Adrenal gland (tissue), 12 donors: ENCODE measurements around the gene CCNO. TPM values are rescaled to one million over a fixed set of nuclear protein-coding genes. Genes with fewer than 3 reads are reported as not detected.

Experiments used
- DNase-seq, 7 donors: peaks; one replicate each; pipeline ENCODE4 v3.0.0-alpha.2; 2019 to 2020
- H3K27ac ChIP-seq, 5 donors: fragments of 200-600 bp; sonication (generic) in 4 of 5; 1 replicate in 3 of 5; 2 replicates in 2 of 5; pipeline versions ENCODE4 v1.5.1 to v1.8.0; 2016 to 2020; ENCODE audit warnings: mild to moderate bottlenecking in 1 of 5
- H3K27me3 ChIP-seq: fragments of 200-600 bp; 2 replicates; pipeline ENCODE4 v1.8.0; 2021
- H3K36me3 ChIP-seq, 2 donors: fragments of 200-600 bp; replicated peaks in 1 of 2; 1 replicate in 1 of 2; 2 replicates in 1 of 2; pipeline versions ENCODE4 v1.5.1 to v1.8.0; 2018 to 2022
- H3K4me1 ChIP-seq, 2 donors: fragments of 200-600 bp; replicated peaks in 1 of 2; 1 replicate in 1 of 2; 2 replicates in 1 of 2; pipeline versions ENCODE4 v1.5.1 to v1.8.0; 2018 to 2021
- H3K4me3 ChIP-seq, 4 donors: fragments of 200-600 bp; sonication (generic) in 3 of 4; one replicate each; pipeline ENCODE4 v1.5.1; 2016 to 2018
- H3K9me3 ChIP-seq, 3 donors: fragments of 200-600 bp; sonication (generic) in 1 of 3; replicated peaks in 1 of 3; 1 replicate in 2 of 3; 2 replicates in 1 of 3; pipeline versions ENCODE4 v1.5.1 to v1.8.0; 2016 to 2021
- CTCF ChIP-seq, 6 experiments: fragments of 450-650 bp in 4 of 6; fragments of 200-600 bp in 2 of 6; sonication (generic) in 1 of 6; IDR thresholded peaks; 1 replicate in 5 of 6; 2 replicates in 1 of 6; pipeline versions ENCODE4 v1.5.1 to v1.8.0; 2016 to 2021; ENCODE audit warnings: antibody characterized with exemption in 6 of 6, mild to moderate bottlenecking in 2 of 6, moderate library complexity in 1 of 6
- POLR2A ChIP-seq, 2 donors: fragments of 450-650 bp; IDR thresholded peaks; one replicate each; pipeline ENCODE4 v1.6.1; 2017; ENCODE audit warnings: antibody characterized with exemption in 2 of 2, mild to moderate bottlenecking in 2 of 2, moderate library complexity in 1 of 2
- WGBS, 4 donors: extraction: QIAGEN DNeasy Blood & Tissue Kit in 2 of 4; methylation state at CpG; one replicate each; pipeline versions ENCODE4 v1.1.5 to v1.1.7; 2013 to 2017; 5-methylcytosine and 5-hydroxymethylcytosine counted together
- intact Hi-C, 2 donors: fragments of 100-400 bp; cut with DNase I; formaldehyde crosslinking; loops; one replicate each; pipeline versions ENCODE4 v1.14.1 to v1.15.0; 2022 to 2023
- polyA plus RNA-seq, 3 donors: library from polyadenylated mRNA; stranded (reverse); fragments of 200-250 nt in 2 of 3; fragments of 350-450 nt in 1 of 3; fragmentation: Illumina TruSeq in 1 of 3; extraction: RNeasy Lipid Tissue Mini Kit (QIAGEN cat#74804) in 1 of 3; gene quantifications; one replicate each; pipeline ENCODE4 v1.2.3, GENCODE V29; 2013 to 2014
- total RNA-seq, 9 donors: library from RNA; depleted of rRNA in 4 of 9; stranded (reverse); fragments of >200 nt in 4 of 9; fragments of 120-200 nt in 1 of 9; fragmentation: NEBNext Ultra II Directional in 1 of 9; extraction: Animal tissue kit (Norgen Biotek cat#: 25700) in 1 of 9; gene quantifications; one replicate each; pipeline versions ENCODE4 v1.1.0 to v1.2.4, GENCODE V29; 2013 to 2023
- donor health status: healthy with polysubstance abuse.
- donor health status: Bipolar disorder and iron deficiency.
- donor health status: DM: yes; HTN: yes; CAD: no.
- donor health status: DM: no; HTN: no; CAD: no.
- donor health status: DM: no; HTN: no; CAD: no.
- donor health status: DM: yes; HTN: yes; CAD: no.

The CCNO gene
- total and polyA plus RNA-seq, 12 donors = 0.06 to 1.1 (median 0.80) TPM; not detected in 3

GRCh38 chr5:55191165-55191564 lies 42.2 kb downstream of the CCNO start:
- Histone ChIP-seq H3K4me1 (no peaks in the 10 kb centered on the region), H3K27ac (no peak overlapping the region), H3K9me3 (no peaks in the 10 kb centered on the region), H3K4me3 (no peak overlapping the region), H3K36me3 (no peaks in the 10 kb centered on the region), H3K27me3 (peaks cover 30% of the 10 kb centered on the region)
- WGBS, 4 donors = 77 to 86% (median 83%) methylated on average over 2 of the region's 2 CpGs
- no peak for TF ChIP-seq POLR2A (IDR thresholded peaks at IDR 0.05)
- no peak for TF ChIP-seq CTCF (IDR thresholded peaks at IDR 0.05)
- intact Hi-C loops = no loop called here
- DNase-seq = no peak

GRCh38 chr5:55188656-55189540 lies 44.5 kb downstream of the CCNO start:
- Histone ChIP-seq H3K36me3 (no peaks in the 10 kb centered on the region), H3K4me3 (no peak overlapping the region), H3K27ac (no peak overlapping the region), H3K9me3 (no peaks in the 10 kb centered on the region), H3K4me1 (no peaks in the 10 kb centered on the region), H3K27me3 (peaks cover 26% of the 10 kb centered on the region)
- TF ChIP-seq POLR2A (IDR thresholded peaks at IDR 0.05) = no peak
- no peak for TF ChIP-seq CTCF (IDR thresholded peaks at IDR 0.05)
- DNase-seq = no peak
- intact Hi-C loops = no loop called here
- 62 to 69% (median 65%) methylated on average over 6 of the region's 6 CpGs for WGBS, 4 donors

- no peak for DNase-seq
- WGBS, 4 donors = 62 to 67% (median 64%) methylated on average over 4 of the region's 4 CpGs
- Histone ChIP-seq H3K4me1 (no peaks in the 10 kb centered on the region), H3K36me3 (no peaks in the 10 kb centered on the region), H3K9me3 (no peaks in the 10 kb centered on the region), H3K27me3 (peaks cover 30% of the 10 kb centered on the region), H3K4me3 (no peak overlapping the region), H3K27ac (no peak overlapping the region)
- TF ChIP-seq CTCF (IDR thresholded peaks at IDR 0.05) (no peak), POLR2A (IDR thresholded peaks at IDR 0.05) (no peak)
- intact Hi-C loops = no loop called here
These were observed 46.0 kb downstream of the CCNO start for GRCh38 chr5:55187370-55187769.

Other genes starting within 250 kb of the CCNO start
- gene ESM1, start 248.0 kb downstream of the CCNO start, total RNA-seq = 1 to 10 TPM in 6 of 9 donors, under 1 TPM in 3; 0.43 to 5.4 (median 1.3) TPM
- 1 to 10 TPM in 2 of 3 donors, under 1 TPM in 1; 0.44 to 3.3 (median 1.3) TPM for gene ESM1, start 248.0 kb downstream of the CCNO start, polyA plus RNA-seq
- gene GZMK, start 209.4 kb downstream of the CCNO start, total RNA-seq = 1 to 10 TPM in 3 of 9 donors, under 1 TPM in 4, not detected in 2; 0.21 to 4.7 (median 0.65) TPM
- gene GZMK, start 209.4 kb downstream of the CCNO start, polyA plus RNA-seq = 1 to 10 TPM in 2 of 3 donors, under 1 TPM in 1; 0.88 to 1.3 (median 1.0) TPM
- 1 to 10 TPM in 3 of 9 donors, under 1 TPM in 4, not detected in 2; 0.39 to 5.1 (median 0.92) TPM for gene GZMA, start 131.0 kb downstream of the CCNO start, total RNA-seq
- 1 to 10 TPM; 2.0 to 9.7 (median 4.2) TPM for gene GZMA, start 131.0 kb downstream of the CCNO start, polyA plus RNA-seq
- 10 to 100 TPM; 10.2 to 47.6 (median 16.0) TPM for gene GPX8, start 73.4 kb downstream of the CCNO start, total RNA-seq
- 10 to 100 TPM in 1 of 3 donors, 1 to 10 TPM in 2; 6.1 to 17.8 (median 7.2) TPM for gene GPX8, start 73.4 kb downstream of the CCNO start, polyA plus RNA-seq
- gene CDC20B, start 60.4 kb downstream of the CCNO start, total RNA-seq = under 1 TPM in 1 of 9 donors, not detected in 8; 0.11 TPM
- gene CDC20B, start 60.4 kb downstream of the CCNO start, polyA plus RNA-seq = not detected
- not detected for gene MCIDAS, start 6.3 kb downstream of the CCNO start, total RNA-seq
- not detected for gene MCIDAS, start 6.3 kb downstream of the CCNO start, polyA plus RNA-seq
- 10 to 100 TPM; 17.1 to 34.4 (median 25.5) TPM for gene DHX29, start 74.1 kb upstream of the CCNO start, total RNA-seq
- gene DHX29, start 74.1 kb upstream of the CCNO start, polyA plus RNA-seq = 10 to 100 TPM in 1 of 3 donors, 1 to 10 TPM in 2; 6.7 to 34.9 (median 8.8) TPM
- 10 to 100 TPM; 39.1 to 87.5 (median 65.0) TPM for gene MTREX, start 74.4 kb upstream of the CCNO start, total RNA-seq
- 10 to 100 TPM; 22.8 to 53.9 (median 27.0) TPM for gene MTREX, start 74.4 kb upstream of the CCNO start, polyA plus RNA-seq